WTC11 (cell line): ENCODE results near the gene UNC119. TPM values are rescaled to one million over a fixed set of nuclear protein-coding genes. Genes with fewer than 3 reads are reported as not detected.

Source experiments
- ATAC-seq: fragments of 200-7000 bp; cut with Tn5 transposase; 2 replicates; pipeline ENCODE4 v1.10.0; 2021; ENCODE audit warnings: mild to moderate bottlenecking, moderate library complexity
- CTCF ChIA-PET: fragments of 300-600 bp; sonication (Branson Sonifier 250); formaldehyde crosslinking; loops from one replicate; lab custom pipeline; 2021; ENCODE audit warnings: antibody characterized with exemption; lab: Charles Lee
- POLR2A ChIA-PET: fragments of 350-600 bp; sonication (Branson Sonifier 250); formaldehyde crosslinking; loops from one replicate; lab custom pipeline; 2021; ENCODE audit warnings: antibody characterized with exemption; lab: Charles Lee
- DNase-seq: peaks from one replicate; pipeline ENCODE4 v3.0.0; 2021; ENCODE audit warnings: low spot score
- H3K27ac Mint-ChIP-seq: 2 replicates; pipeline ENCODE4 v1.8.0; 2021; ENCODE audit warnings: mixed read lengths
- H3K27me3 Mint-ChIP-seq: 2 replicates; pipeline ENCODE4 v1.8.0; 2021; ENCODE audit warnings: low read depth, mild to moderate bottlenecking, moderate library complexity, mixed read lengths
- H3K36me3 Mint-ChIP-seq: 2 replicates; pipeline ENCODE4 v1.8.0; 2021; ENCODE audit warnings: mixed read lengths
- H3K4me1 Mint-ChIP-seq: 2 replicates; pipeline ENCODE4 v1.8.0; 2022; ENCODE audit warnings: mixed read lengths
- H3K4me3 Mint-ChIP-seq: 2 replicates; pipeline ENCODE4 v1.8.0; 2021; ENCODE audit warnings: mild to moderate bottlenecking, moderate library complexity, mixed read lengths
- H3K9me3 Mint-ChIP-seq: 2 replicates; pipeline ENCODE4 v1.8.0; 2021; ENCODE audit warnings: mixed read lengths
- ELF4 ChIP-seq: sonication (generic); formaldehyde crosslinking; IDR thresholded peaks from 2 replicates; pipeline ENCODE4 v1.8.1; 2022; ENCODE audit warnings: low read depth, mild to moderate bottlenecking, moderate library complexity, missing genetic modification reagents
- FOXK1 ChIP-seq: sonication (generic); formaldehyde crosslinking; IDR thresholded peaks from 2 replicates; pipeline ENCODE4 v1.8.0; 2022; ENCODE audit warnings: mild to moderate bottlenecking, moderate library complexity, missing genetic modification reagents
- FOXP1 ChIP-seq: sonication (generic); formaldehyde crosslinking; IDR thresholded peaks from 2 replicates; pipeline ENCODE4 v1.8.0; 2022; ENCODE audit warnings: missing genetic modification reagents, mild to moderate bottlenecking, moderate library complexity, borderline replicate concordance
- GRHL2 ChIP-seq: fragments of 250-450 bp; sonication (Bioruptor Pico); IDR thresholded peaks from 2 replicates; pipeline ENCODE4 v1.8.0; 2022; ENCODE audit warnings: mild to moderate bottlenecking, moderate library complexity; ENCODE audit not compliant: insufficient replicate concordance, severe bottlenecking
- GTF2I ChIP-seq: fragments of 250-450 bp; sonication (Bioruptor Pico); conservative IDR thresholded peaks from 2 replicates; pipeline ENCODE4 v1.4.0; 2021; ENCODE audit warnings: mild to moderate bottlenecking
- IRF2 ChIP-seq: sonication (generic); formaldehyde crosslinking; IDR thresholded peaks from 2 replicates; pipeline ENCODE4 v1.8.0; 2022; ENCODE audit warnings: low read depth, missing genetic modification reagents, borderline replicate concordance
- MYBL2 ChIP-seq: sonication (generic); formaldehyde crosslinking; IDR thresholded peaks from 2 replicates; pipeline ENCODE4 v1.8.1; 2023; ENCODE audit warnings: mild to moderate bottlenecking, moderate library complexity, missing genetic modification reagents
- NFATC4 ChIP-seq: fragments of 250-450 bp; sonication (Bioruptor Pico); IDR thresholded peaks from 2 replicates; pipeline ENCODE4 v1.9.0; 2021; ENCODE audit warnings: mild to moderate bottlenecking
- NFYB ChIP-seq: sonication (generic); formaldehyde crosslinking; conservative IDR thresholded peaks from 2 replicates; pipeline ENCODE4 v1.8.0; 2022; ENCODE audit warnings: low read depth, missing genetic modification reagents
- PRRX2 ChIP-seq: fragments of 250-450 bp; sonication (Bioruptor Pico); IDR thresholded peaks from 2 replicates; pipeline ENCODE4 v1.8.0; 2021; ENCODE audit warnings: mild to moderate bottlenecking
- RELA ChIP-seq: sonication (generic); formaldehyde crosslinking; IDR thresholded peaks from 2 replicates; pipeline ENCODE4 v1.8.1; 2022; ENCODE audit warnings: missing genetic modification reagents, mild to moderate bottlenecking, borderline replicate concordance
- SMAD4 ChIP-seq: sonication (generic); formaldehyde crosslinking; IDR thresholded peaks from 2 replicates; pipeline ENCODE4 v1.8.0; 2022; ENCODE audit warnings: mild to moderate bottlenecking, missing genetic modification reagents
- SP1 ChIP-seq: sonication (generic); formaldehyde crosslinking; conservative IDR thresholded peaks from 2 replicates; pipeline ENCODE4 v1.8.1; 2022; ENCODE audit warnings: missing genetic modification reagents
- TEAD1 ChIP-seq: sonication (generic); formaldehyde crosslinking; IDR thresholded peaks from 2 replicates; pipeline ENCODE4 v1.8.0; 2022; ENCODE audit warnings: mild to moderate bottlenecking, missing genetic modification reagents
- TP53 ChIP-seq: sonication (generic); formaldehyde crosslinking; IDR thresholded peaks from 2 replicates; pipeline ENCODE4 v1.8.1; 2023; ENCODE audit warnings: mild to moderate bottlenecking, missing genetic modification reagents
- ZNF232 ChIP-seq: sonication (generic); formaldehyde crosslinking; IDR thresholded peaks from 2 replicates; pipeline ENCODE4 v1.8.0; 2022; ENCODE audit warnings: mild to moderate bottlenecking, missing genetic modification reagents
- ZNF396 ChIP-seq: fragments of 250-450 bp; sonication (Bioruptor Pico); IDR thresholded peaks from 2 replicates; pipeline ENCODE4 v1.8.0; 2021; ENCODE audit warnings: mild to moderate bottlenecking, moderate library complexity, borderline replicate concordance
- total RNA-seq: library from RNA; stranded (reverse); gene quantifications from 3 replicates; pipeline ENCODE4 v1.2.3, GENCODE V29; 2021
- TF ChIP-seq, protein P1 (sequence below): sonication (generic); formaldehyde crosslinking; IDR thresholded peaks from 2 replicates; pipeline ENCODE4 v1.8.0; 2023; ENCODE audit warnings: mild to moderate bottlenecking, missing genetic modification reagents
- TF ChIP-seq, protein P2 (sequence below): sonication (generic); formaldehyde crosslinking; IDR thresholded peaks from 2 replicates; pipeline ENCODE4 v1.8.1; 2023; ENCODE audit warnings: mild to moderate bottlenecking, missing genetic modification reagents
- TF ChIP-seq, protein P3 (sequence below): sonication (generic); formaldehyde crosslinking; IDR thresholded peaks from 2 replicates; pipeline ENCODE4 v1.8.0; 2022; ENCODE audit warnings: mild to moderate bottlenecking, missing genetic modification reagents
- TF ChIP-seq, protein P4 (sequence below): sonication (generic); formaldehyde crosslinking; IDR thresholded peaks from 2 replicates; pipeline ENCODE4 v1.8.0; 2022; ENCODE audit warnings: mild to moderate bottlenecking, missing genetic modification reagents
- TF ChIP-seq, protein P5 (sequence below): sonication (generic); formaldehyde crosslinking; IDR thresholded peaks from 2 replicates; pipeline ENCODE4 v1.8.0; 2022; ENCODE audit warnings: mild to moderate bottlenecking, missing genetic modification reagents
- TF ChIP-seq, protein P6 (sequence below): sonication (generic); formaldehyde crosslinking; IDR thresholded peaks from 2 replicates; pipeline ENCODE4 v1.8.1; 2022; ENCODE audit warnings: low read depth, mild to moderate bottlenecking, moderate library complexity, missing genetic modification reagents, borderline replicate concordance

Gene UNC119
- total RNA-seq, 1 experiment from 2014 or later = 59.6 TPM

DNA sequence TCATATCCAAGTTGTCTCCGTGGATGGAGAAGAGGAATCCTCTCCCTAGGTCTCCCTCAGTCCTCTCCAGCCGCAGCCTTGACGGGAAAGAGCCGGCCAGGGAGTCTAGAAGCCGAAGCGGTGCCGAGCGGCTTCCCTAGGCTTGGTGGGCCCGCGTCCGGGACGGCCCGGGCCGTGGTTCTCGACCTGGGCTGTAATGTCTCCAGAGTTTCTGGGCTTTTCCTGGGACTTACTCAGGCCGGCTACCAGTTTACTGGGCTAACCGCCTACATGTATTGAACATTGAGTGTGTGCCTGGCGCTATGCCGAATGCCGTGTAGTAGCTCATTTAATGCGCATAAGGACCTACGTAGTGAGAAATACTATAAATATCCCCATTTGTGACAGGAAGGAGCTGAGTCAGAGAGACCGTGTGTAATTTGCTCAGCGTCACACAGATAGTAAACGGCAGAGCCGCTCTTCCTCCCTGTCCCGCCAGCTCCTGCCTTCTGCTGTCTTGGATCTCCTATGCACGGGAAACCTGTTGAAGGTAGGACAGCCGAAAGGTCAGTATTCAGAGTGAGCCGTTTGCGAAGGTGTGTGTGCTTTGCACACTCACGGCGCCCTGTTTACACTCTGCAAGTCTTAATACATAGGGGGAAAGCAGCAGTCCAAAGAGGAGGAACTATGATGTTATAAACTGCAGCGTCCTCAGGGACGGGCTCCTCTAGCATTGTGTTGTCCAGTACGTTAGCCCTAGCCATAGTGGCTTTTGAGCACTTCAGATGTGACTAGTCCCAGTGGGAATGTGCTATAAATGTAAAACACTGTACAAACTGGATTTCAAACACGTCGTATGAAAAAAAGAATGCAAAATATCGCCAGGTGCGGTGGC lies 47.1 kb upstream of the UNC119 start:
- ChIA-PET POLR2A (interaction anchor here (0.6 to 1.2 kb wide), 6 partner anchors 11 to 111 kb away, joined by 3 to 5 read pairs (median 3); partner anchors contain the start of genes ALDOC and PIGS), CTCF (interaction anchor here (0.6 to 1.5 kb wide), 5 partner anchors 14 to 152 kb away, joined by 3 to 5 read pairs (median 4); partner anchors contain the start of gene RSKR)
- DNase-seq = no peak
- TF ChIP-seq GTF2I (CRISPR knock-in tag) (peak; percentile 50; the same call in 1 of the 2 replicates), FOXP1 (CRISPR knock-in tag) (no peak; the same call in 1 of the 2 replicates), TP53 (CRISPR knock-in tag) (no peak), SMAD4 (0 out of 2 replicates have a peak, but pooled peaks have one; percentile 3), RELA (0 out of 2 replicates have a peak, but pooled peaks have one; percentile 14), NFYB (no peak), NFATC4 (CRISPR knock-in tag) (0 out of 2 replicates have a peak, but pooled peaks have one; percentile 16), GRHL2 (no peak)
- TF ChIP-seq, protein P1, sequence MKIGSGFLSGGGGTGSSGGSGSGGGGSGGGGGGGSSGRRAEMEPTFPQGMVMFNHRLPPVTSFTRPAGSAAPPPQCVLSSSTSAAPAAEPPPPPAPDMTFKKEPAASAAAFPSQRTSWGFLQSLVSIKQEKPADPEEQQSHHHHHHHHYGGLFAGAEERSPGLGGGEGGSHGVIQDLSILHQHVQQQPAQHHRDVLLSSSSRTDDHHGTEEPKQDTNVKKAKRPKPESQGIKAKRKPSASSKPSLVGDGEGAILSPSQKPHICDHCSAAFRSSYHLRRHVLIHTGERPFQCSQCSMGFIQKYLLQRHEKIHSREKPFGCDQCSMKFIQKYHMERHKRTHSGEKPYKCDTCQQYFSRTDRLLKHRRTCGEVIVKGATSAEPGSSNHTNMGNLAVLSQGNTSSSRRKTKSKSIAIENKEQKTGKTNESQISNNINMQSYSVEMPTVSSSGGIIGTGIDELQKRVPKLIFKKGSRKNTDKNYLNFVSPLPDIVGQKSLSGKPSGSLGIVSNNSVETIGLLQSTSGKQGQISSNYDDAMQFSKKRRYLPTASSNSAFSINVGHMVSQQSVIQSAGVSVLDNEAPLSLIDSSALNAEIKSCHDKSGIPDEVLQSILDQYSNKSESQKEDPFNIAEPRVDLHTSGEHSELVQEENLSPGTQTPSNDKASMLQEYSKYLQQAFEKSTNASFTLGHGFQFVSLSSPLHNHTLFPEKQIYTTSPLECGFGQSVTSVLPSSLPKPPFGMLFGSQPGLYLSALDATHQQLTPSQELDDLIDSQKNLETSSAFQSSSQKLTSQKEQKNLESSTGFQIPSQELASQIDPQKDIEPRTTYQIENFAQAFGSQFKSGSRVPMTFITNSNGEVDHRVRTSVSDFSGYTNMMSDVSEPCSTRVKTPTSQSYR (CRISPR knock-in tag) = no peak
- TF ChIP-seq, protein P2, sequence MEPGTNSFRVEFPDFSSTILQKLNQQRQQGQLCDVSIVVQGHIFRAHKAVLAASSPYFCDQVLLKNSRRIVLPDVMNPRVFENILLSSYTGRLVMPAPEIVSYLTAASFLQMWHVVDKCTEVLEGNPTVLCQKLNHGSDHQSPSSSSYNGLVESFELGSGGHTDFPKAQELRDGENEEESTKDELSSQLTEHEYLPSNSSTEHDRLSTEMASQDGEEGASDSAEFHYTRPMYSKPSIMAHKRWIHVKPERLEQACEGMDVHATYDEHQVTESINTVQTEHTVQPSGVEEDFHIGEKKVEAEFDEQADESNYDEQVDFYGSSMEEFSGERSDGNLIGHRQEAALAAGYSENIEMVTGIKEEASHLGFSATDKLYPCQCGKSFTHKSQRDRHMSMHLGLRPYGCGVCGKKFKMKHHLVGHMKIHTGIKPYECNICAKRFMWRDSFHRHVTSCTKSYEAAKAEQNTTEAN (CRISPR knock-in tag) = 0 out of 2 replicates have a peak, but pooled peaks have one; percentile 32
- H3K4me3 Mint-ChIP-seq = peak overlapping the region; percentile 94
- H3K36me3 Mint-ChIP-seq = peaks cover 20% of the 10 kb centered on the region
- peaks cover 16% of the 10 kb centered on the region for H3K4me1 Mint-ChIP-seq
- peak; percentile 63 for ATAC-seq
- peaks cover 4% of the 10 kb centered on the region for H3K27me3 Mint-ChIP-seq
- H3K27ac Mint-ChIP-seq = peak overlapping the region; percentile 86; the same call in 1 of the 2 replicates
- H3K9me3 Mint-ChIP-seq = no peaks in the 10 kb centered on the region

DNA sequence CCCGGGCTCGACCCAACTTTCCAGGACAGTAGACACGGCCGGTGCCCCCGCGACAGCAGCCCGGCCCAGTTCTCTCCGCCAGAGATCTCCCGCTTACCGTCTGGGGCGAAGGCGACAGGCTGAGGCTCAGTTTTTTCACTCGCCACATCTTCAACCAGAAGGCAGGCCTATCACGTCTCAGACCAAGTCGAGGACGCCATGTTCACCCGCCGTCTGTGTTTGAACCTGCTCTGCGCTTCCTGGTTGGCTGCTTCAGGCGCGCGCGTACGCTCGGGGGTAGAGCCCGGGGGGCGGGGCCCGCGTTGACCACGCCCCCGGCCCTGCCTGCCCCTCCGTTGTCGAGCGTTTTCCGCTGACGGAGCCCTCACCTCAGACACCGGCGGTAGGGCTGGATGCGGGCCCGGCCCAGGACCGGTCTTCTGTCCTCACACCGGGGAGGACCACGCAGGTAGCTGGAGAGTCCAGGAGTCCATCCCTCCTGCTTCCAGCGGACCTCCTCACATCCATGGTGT lies 46.4 kb upstream of the UNC119 start, which contains the start of gene SPAG5:
TSS of gene SPAG5 (minus strand) at position 227 of the 512 bp plus-strand sequence. CDS start at position 148, 79 bp downstream.
- ChIA-PET CTCF (interaction anchor here (0.6 to 1.5 kb wide), 6 partner anchors 14 to 152 kb away, joined by 3 to 5 read pairs (median 4); partner anchors contain the start of gene RSKR), POLR2A (interaction anchor here (0.7 to 1.2 kb wide), 4 partner anchors 12 to 112 kb away, joined by 3 to 5 read pairs (median 3); partner anchors contain the start of genes ALDOC and PIGS)
- H3K36me3 Mint-ChIP-seq = peaks cover 20% of the 10 kb centered on the region
- peak within 1 kb of the TSS; percentile 94 for H3K4me3 Mint-ChIP-seq
- H3K9me3 Mint-ChIP-seq = no peaks in the 10 kb centered on the region
- peak; percentile 95 for DNase-seq
- peaks cover 4% of the 10 kb centered on the region for H3K27me3 Mint-ChIP-seq
- peak; percentile 92 for ATAC-seq
- peaks cover 16% of the 10 kb centered on the region for H3K4me1 Mint-ChIP-seq
- peak within 1 kb of the TSS; percentile 90 for H3K27ac Mint-ChIP-seq
- TF ChIP-seq, protein P3, sequence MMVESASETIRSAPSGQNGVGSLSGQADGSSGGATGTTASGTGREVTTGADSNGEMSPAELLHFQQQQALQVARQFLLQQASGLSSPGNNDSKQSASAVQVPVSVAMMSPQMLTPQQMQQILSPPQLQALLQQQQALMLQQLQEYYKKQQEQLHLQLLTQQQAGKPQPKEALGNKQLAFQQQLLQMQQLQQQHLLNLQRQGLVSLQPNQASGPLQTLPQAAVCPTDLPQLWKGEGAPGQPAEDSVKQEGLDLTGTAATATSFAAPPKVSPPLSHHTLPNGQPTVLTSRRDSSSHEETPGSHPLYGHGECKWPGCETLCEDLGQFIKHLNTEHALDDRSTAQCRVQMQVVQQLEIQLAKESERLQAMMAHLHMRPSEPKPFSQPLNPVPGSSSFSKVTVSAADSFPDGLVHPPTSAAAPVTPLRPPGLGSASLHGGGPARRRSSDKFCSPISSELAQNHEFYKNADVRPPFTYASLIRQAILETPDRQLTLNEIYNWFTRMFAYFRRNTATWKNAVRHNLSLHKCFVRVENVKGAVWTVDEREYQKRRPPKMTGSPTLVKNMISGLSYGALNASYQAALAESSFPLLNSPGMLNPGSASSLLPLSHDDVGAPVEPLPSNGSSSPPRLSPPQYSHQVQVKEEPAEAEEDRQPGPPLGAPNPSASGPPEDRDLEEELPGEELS (CRISPR knock-in tag) = no peak
- TF ChIP-seq PRRX2 (CRISPR knock-in tag) (no peak), IRF2 (CRISPR knock-in tag) (no peak), TEAD1 (CRISPR knock-in tag) (0 out of 2 replicates have a peak, but pooled peaks have one; percentile 30), ZNF232 (CRISPR knock-in tag) (0 out of 2 replicates have a peak, but pooled peaks have one; percentile 34), SMAD4 (0 out of 2 replicates have a peak, but pooled peaks have one; percentile 38), NFYB (peak; percentile 63), SP1 (peak; percentile 92), FOXK1 (peak; percentile 63; the same call in 1 of the 2 replicates), ZNF396 (CRISPR knock-in tag) (no peak), ELF4 (0 out of 2 replicates have a peak, but pooled peaks have one; percentile 42), FOXP1 (CRISPR knock-in tag) (peak; percentile 50; the same call in 1 of the 2 replicates), MYBL2 (CRISPR knock-in tag) (peak; percentile 98)
- TF ChIP-seq, protein P4, sequence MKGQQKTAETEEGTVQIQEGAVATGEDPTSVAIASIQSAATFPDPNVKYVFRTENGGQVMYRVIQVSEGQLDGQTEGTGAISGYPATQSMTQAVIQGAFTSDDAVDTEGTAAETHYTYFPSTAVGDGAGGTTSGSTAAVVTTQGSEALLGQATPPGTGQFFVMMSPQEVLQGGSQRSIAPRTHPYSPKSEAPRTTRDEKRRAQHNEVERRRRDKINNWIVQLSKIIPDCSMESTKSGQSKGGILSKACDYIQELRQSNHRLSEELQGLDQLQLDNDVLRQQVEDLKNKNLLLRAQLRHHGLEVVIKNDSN (CRISPR knock-in tag) = 0 out of 2 replicates have a peak, but pooled peaks have one; percentile 15
- TF ChIP-seq, protein P5, sequence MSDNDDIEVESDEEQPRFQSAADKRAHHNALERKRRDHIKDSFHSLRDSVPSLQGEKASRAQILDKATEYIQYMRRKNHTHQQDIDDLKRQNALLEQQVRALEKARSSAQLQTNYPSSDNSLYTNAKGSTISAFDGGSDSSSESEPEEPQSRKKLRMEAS = peak; percentile 65; the same call in 1 of the 2 replicates
- TF ChIP-seq, protein P6, sequence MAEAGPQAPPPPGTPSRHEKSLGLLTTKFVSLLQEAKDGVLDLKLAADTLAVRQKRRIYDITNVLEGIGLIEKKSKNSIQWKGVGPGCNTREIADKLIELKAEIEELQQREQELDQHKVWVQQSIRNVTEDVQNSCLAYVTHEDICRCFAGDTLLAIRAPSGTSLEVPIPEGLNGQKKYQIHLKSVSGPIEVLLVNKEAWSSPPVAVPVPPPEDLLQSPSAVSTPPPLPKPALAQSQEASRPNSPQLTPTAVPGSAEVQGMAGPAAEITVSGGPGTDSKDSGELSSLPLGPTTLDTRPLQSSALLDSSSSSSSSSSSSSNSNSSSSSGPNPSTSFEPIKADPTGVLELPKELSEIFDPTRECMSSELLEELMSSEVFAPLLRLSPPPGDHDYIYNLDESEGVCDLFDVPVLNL (CRISPR knock-in tag) = peak; percentile 96
